Spleen (tissue), 11 donors: ENCODE measurements around the gene RASSF1. TPM values are rescaled to one million over a fixed set of nuclear protein-coding genes. Genes with fewer than 3 reads are reported as not detected.

ENCODE experiments used
- DNase-seq: peaks from one replicate; pipeline ENCODE4 v3.0.0-alpha.2; 2020
- H3K27ac ChIP-seq, 8 donors: fragments of 200-600 bp; sonication (generic) in 7 of 8; 1 replicate in 4 of 8; 2 replicates in 4 of 8; pipeline versions ENCODE4 v1.5.0 to v1.8.0; 2016 to 2021; ENCODE audit warnings: inconsistent platforms in 4 of 8, mild to moderate bottlenecking in 4 of 8, moderate library complexity in 1 of 8
- H3K27me3 ChIP-seq, 7 donors: fragments of 200-600 bp; sonication (generic) in 6 of 7; replicated peaks in 1 of 7; 1 replicate in 4 of 7; 2 replicates in 3 of 7; pipeline versions ENCODE4 v1.5.0 to v1.8.0; 2016 to 2021; ENCODE audit warnings: inconsistent platforms in 3 of 7, mild to moderate bottlenecking in 1 of 7
- H3K36me3 ChIP-seq, 6 donors: fragments of 200-600 bp; sonication (generic) in 5 of 6; 1 replicate in 4 of 6; 2 replicates in 2 of 6; pipeline versions ENCODE4 v1.5.0 to v1.8.0; 2016 to 2021; ENCODE audit warnings: inconsistent platforms in 2 of 6
- H3K4me1 ChIP-seq, 6 donors: fragments of 200-600 bp; sonication (generic) in 5 of 6; 1 replicate in 3 of 6; 2 replicates in 3 of 6; pipeline versions ENCODE4 v1.5.0 to v1.8.0; 2016 to 2021; ENCODE audit warnings: inconsistent platforms in 3 of 6
- H3K4me3 ChIP-seq, 8 donors: fragments of 200-600 bp; sonication (generic) in 7 of 8; 1 replicate in 4 of 8; 2 replicates in 4 of 8; pipeline versions ENCODE4 v1.5.0 to v1.8.0; 2016 to 2021; ENCODE audit warnings: inconsistent platforms in 4 of 8, mild to moderate bottlenecking in 4 of 8, moderate library complexity in 2 of 8
- H3K9me3 ChIP-seq, 8 donors: fragments of 200-600 bp; sonication (generic) in 7 of 8; 1 replicate in 4 of 8; 2 replicates in 4 of 8; pipeline versions ENCODE4 v1.5.0 to v1.8.0; 2016 to 2021; ENCODE audit warnings: inconsistent platforms in 4 of 8
- POLR2A ChIP-seq, 3 donors: fragments of 450-650 bp; IDR thresholded peaks; one replicate each; pipeline ENCODE4 v1.5.1; 2017; ENCODE audit warnings: antibody characterized with exemption in 3 of 3, mild to moderate bottlenecking in 1 of 3
- POLR2AphosphoS5 ChIP-seq, 3 donors: sonication (generic); formaldehyde crosslinking; IDR thresholded peaks; one replicate each; pipeline ENCODE4 v1.5.1; 2017; ENCODE audit warnings: antibody characterized with exemption in 3 of 3
- WGBS, 5 donors: extraction: QIAGEN DNeasy Blood & Tissue Kit in 3 of 5; methylation state at CpG; one replicate each; pipeline versions ENCODE4 v1.1.5 to v1.1.7; 2013 to 2018; 5-methylcytosine and 5-hydroxymethylcytosine counted together
- intact Hi-C: fragments of 100-400 bp; cut with DNase I; formaldehyde crosslinking; loops from one replicate; pipeline ENCODE4 v1.15.0; 2023; ENCODE audit warnings: low total_unique reads
- polyA plus RNA-seq, 3 donors: library from polyadenylated mRNA; stranded (reverse); fragments of 200-250 nt; gene quantifications; one replicate each; pipeline ENCODE4 v1.2.1, GENCODE V29; 2013
- total RNA-seq, 7 donors: library from RNA; depleted of rRNA in 3 of 7; stranded (reverse); fragments of >200 nt in 3 of 7; fragmentation: NEBNext Ultra II Directional in 4 of 7; extraction: Animal tissue kit (Norgen Biotek cat#: 25700) in 4 of 7; gene quantifications; one replicate each; pipeline versions ENCODE4 v1.1.0 to v1.2.1, GENCODE V29; 2016 to 2021
- TF ChIP-seq, protein P1 (sequence below), 11 experiments: fragments of 200-600 bp in 7 of 11; fragments of 450-650 bp in 4 of 11; sonication (generic) in 4 of 11; IDR thresholded peaks in 8 of 11; conservative IDR thresholded peaks in 3 of 11; 1 replicate in 7 of 11; 2 replicates in 4 of 11; pipeline versions ENCODE4 v1.4.0 to v1.8.0; 2016 to 2021; ENCODE audit warnings: antibody characterized with exemption in 11 of 11, inconsistent platforms in 4 of 11, mild to moderate bottlenecking in 1 of 11
- donor health status: healthy with polysubstance abuse.
- donor health status: DM: no; HTN: no; CAD: no; lungs with moderate emphysema.
- donor health status: DM: no; HTN: no; CAD: no.
- donor health status: Bipolar disorder and iron deficiency.
- donor health status: healthy.
- donor health status: DM: no; HTN: no; CAD: no.
- donor health status: DM: yes; HTN: yes; CAD: no.

RASSF1 gene
- total and polyA plus RNA-seq, 10 donors, result 48.3 to 113 (median 64.7) TPM

DNA sequence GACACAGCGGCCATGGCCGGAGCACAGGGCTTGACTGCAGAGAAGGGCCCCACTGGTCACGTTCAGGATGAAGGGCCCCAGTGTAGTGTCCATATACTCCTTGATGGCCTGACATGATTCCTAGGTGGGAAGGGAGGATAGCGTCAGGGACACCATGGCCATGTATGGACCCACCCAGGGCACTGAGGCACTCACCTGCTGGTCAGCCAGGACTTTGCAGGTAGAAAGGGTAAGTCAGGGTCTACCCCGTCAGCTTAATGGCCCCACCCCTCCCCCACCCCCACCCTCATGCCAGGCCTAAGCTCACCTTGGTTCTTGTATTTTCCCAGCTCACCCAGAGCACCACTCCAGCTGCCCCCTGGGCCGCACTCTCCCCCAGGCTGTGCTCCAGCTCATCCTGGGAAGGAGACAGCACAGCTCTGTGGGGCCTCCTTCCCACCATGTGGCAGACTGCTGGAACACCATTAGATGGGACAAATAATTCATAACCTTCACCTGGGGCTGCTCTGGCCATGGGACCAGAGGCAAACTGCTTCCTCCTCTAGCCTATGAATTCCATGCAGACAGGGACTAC lies 39.9 kb downstream of the RASSF1 start:
- Histone ChIP-seq H3K4me1 (peaks cover 18 to 75% (median 47%) of the 10 kb centered on the region in 6 donors), H3K27me3 (no peaks in the 10 kb centered on the region), H3K9me3 (no peaks in the 10 kb centered on the region), H3K27ac (peak overlapping the region; percentile 31 to 98 (median 94)), H3K4me3 (peak overlapping the region in 6 of 8 donors; percentile 27 to 90 (median 59)), H3K36me3 (peaks cover 0 to 10% (median 0%) of the 10 kb centered on the region in 6 donors)
- DNase-seq, result peak; percentile 80
- WGBS, 5 donors, result 61 to 87% (median 79%) methylated on average over 6 of the region's 6 CpGs
- intact Hi-C loops, result no loop called here
- TF ChIP-seq, protein P1, sequence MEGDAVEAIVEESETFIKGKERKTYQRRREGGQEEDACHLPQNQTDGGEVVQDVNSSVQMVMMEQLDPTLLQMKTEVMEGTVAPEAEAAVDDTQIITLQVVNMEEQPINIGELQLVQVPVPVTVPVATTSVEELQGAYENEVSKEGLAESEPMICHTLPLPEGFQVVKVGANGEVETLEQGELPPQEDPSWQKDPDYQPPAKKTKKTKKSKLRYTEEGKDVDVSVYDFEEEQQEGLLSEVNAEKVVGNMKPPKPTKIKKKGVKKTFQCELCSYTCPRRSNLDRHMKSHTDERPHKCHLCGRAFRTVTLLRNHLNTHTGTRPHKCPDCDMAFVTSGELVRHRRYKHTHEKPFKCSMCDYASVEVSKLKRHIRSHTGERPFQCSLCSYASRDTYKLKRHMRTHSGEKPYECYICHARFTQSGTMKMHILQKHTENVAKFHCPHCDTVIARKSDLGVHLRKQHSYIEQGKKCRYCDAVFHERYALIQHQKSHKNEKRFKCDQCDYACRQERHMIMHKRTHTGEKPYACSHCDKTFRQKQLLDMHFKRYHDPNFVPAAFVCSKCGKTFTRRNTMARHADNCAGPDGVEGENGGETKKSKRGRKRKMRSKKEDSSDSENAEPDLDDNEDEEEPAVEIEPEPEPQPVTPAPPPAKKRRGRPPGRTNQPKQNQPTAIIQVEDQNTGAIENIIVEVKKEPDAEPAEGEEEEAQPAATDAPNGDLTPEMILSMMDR (IDR thresholded peaks at IDR 0.05 in 8 of 11, conservative IDR thresholded peaks at IDR 0.05 in 3 of 11), result no peak
- no peak for TF ChIP-seq POLR2AphosphoS5 (IDR thresholded peaks at IDR 0.05)
- TF ChIP-seq POLR2A (IDR thresholded peaks at IDR 0.05), result no peak

DNA sequence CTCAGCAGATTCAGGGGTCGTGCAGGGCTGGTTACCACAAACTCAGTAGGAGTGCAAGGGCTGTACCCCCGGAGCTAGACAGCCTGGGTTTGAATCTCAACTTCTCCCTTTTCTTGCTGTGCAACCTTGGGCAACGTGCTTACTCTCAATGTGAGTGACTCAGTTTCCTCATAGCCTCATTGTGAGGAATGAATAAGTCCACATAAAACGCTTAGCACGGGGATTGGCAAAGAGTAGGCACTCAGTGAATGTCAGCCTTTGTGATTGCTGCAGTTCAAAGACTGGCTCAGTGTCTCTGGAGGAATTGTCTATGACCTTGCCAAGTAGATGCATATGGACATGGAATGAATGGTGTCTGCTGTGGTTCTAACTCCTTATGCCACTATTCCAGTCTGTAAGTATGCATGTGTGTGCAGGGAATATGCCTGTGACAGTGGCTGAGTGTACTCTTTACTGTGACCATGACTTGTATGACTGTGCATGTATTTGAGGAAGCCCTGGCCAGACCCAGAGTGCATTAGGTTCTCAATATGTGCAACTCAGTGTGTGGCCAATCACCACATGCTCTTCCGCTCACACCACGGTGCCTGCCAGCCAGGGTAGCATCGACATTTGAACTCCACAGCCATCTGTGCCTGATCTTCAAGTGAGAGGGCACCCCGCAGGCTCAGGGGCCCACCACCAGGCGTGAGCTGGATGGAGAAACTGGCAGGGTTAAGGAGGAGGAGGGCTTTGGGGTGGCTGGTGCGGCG lies 40.5 kb downstream of the RASSF1 start:
- no peaks in the 10 kb centered on the region for H3K9me3 ChIP-seq
- peaks cover 0 to 10% (median 0%) of the 10 kb centered on the region in 6 donors for H3K36me3 ChIP-seq
- no peaks in the 10 kb centered on the region for H3K27me3 ChIP-seq
- DNase-seq, result peak; percentile 87
- H3K27ac ChIP-seq, result peak overlapping the region; percentile 31 to 98 (median 94)
- 34 to 46% (median 38%) methylated on average over 11 to 12 of the region's 12 CpGs for WGBS, 5 donors
- TF ChIP-seq POLR2AphosphoS5 (IDR thresholded peaks at IDR 0.05), result peak in 2 of 3 donors; percentile 76
- TF ChIP-seq, protein P1 (IDR thresholded peaks at IDR 0.05 in 8 of 11, conservative IDR thresholded peaks at IDR 0.05 in 3 of 11), result peak in 1 of 11 experiments; percentile 18
- TF ChIP-seq POLR2A (IDR thresholded peaks at IDR 0.05), result peak in 1 of 3 donors; percentile 33
- intact Hi-C loops, result no loop called here
- peaks cover 18 to 74% (median 47%) of the 10 kb centered on the region in 6 donors for H3K4me1 ChIP-seq
- H3K4me3 ChIP-seq, result peak overlapping the region in 7 of 8 donors; percentile 27 to 90 (median 61)

DNA sequence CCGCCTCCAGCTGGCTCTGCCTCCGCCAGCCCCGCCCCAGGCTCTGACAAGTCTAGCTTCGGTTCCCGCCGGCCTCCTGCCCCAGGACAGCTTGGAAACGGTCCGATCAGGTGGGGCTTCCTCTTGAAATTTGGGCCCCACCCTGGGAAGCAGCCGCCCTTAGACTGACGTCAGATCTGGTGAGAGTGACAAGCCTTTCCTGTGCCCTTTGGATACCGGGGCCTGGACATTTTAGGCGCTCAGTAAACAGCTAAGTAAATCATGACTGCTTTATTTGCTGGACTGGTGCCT lies 41.1 kb downstream of the RASSF1 start:
- H3K27me3 ChIP-seq, result no peaks in the 10 kb centered on the region
- 1 to 3% (median 2%) methylated on average over 4 to 12 of the region's 12 CpGs for WGBS, 5 donors
- H3K27ac ChIP-seq, result peak overlapping the region; percentile 31 to 98 (median 94)
- peaks cover 0 to 10% (median 0%) of the 10 kb centered on the region in 6 donors for H3K36me3 ChIP-seq
- intact Hi-C loops, result no loop called here
- peak overlapping the region in 7 of 8 donors; percentile 27 to 90 (median 61) for H3K4me3 ChIP-seq
- H3K4me1 ChIP-seq, result peaks cover 18 to 69% (median 44%) of the 10 kb centered on the region in 6 donors
- TF ChIP-seq, protein P1 (IDR thresholded peaks at IDR 0.05 in 8 of 11, conservative IDR thresholded peaks at IDR 0.05 in 3 of 11), result no peak
- peak in 1 of 3 donors; percentile 23 for TF ChIP-seq POLR2A (IDR thresholded peaks at IDR 0.05)
- no peak for DNase-seq
- no peaks in the 10 kb centered on the region for H3K9me3 ChIP-seq
